NCI-H2029 treated with DMSO at 0.1 percent for 48 hours (cell line): ENCODE measurements around the gene INSYN1.

ENCODE experiments used
- DNase-seq: peaks from one replicate; lab custom pipeline; 2025; lab: John Stamatoyannopoulos, UW

Gene INSYN1

DNA sequence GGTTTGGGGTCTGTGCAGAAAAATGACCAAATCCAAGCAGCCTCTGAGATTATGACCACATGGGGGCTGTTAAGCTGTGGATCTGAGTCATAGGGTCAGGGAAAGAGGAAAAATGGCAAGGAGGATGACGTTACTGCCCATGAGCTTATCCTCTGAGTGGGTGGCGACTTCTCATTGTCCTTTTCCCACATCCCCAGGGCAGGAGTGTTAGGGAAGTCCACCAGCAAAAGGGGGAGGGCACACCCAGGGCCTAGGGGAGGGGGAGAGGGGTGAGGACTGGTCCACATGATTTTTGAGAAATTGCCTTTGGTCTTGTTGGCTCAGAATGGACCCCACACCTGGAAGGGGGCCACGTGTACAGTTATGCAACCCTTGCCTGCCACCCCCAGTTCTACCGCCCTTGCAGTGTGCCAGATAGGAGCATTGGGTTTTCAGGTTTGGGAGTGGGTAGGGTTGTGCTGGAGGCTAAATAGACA, 66.3 kb downstream of the INSYN1 start:
- no peak for DNase-seq

DNA sequence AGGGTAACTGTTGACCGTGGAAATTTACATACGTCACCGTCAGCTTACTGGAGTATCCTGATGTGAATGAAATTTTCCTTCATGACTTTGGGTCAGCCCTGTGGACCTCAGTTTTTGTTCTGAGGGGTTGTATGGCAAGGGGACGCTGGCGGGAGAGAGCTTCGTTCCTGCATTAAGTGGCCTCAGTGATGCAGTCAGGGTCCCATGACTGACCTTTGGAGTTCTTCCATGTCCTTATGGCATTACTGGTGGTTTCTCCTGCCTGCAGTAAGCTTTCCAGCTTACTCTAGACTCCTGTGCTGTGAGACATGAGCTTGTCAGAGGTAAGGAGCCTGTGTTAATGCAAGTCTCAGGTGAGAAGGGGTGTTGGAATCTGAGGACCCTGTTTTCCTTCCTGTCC, 67.2 kb downstream of the INSYN1 start:
- DNase-seq = no peak
